HepG2 (cell line): ENCODE measurements around the gene ARHGEF1. TPM values are rescaled to one million over a fixed set of nuclear protein-coding genes. Genes with fewer than 3 reads are reported as not detected.

ENCODE experiments used
- ATAC-seq: fragments of 200-7000 bp; cut with Tn5 transposase; 3 replicates; pipeline ENCODE4 v1.9.1; 2020; ENCODE audit warnings: mild to moderate bottlenecking, moderate library complexity
- BruUV-seq: library from RNA; stranded (reverse); fragments of 400-500 nt; replicated peaks from 2 replicates; lab custom pipeline; 2021; lab: Mats Ljungman, UMichigan
- CTCF ChIA-PET: fragments of 300-600 bp; formaldehyde crosslinking; extraction: SDS; loops from one replicate; lab custom pipeline; 2021; ENCODE audit warnings: low total read pairs, inconsistent platforms, low intra/inter-chr PET ratio; lab: Yijun Ruan, JAX
- POLR2A ChIA-PET: fragments of 350-600 bp; sonication (Branson Sonifier 250); formaldehyde crosslinking; loops from one replicate; lab custom pipeline; 2020; ENCODE audit warnings: antibody characterized with exemption, inconsistent platforms; lab: Yijun Ruan, JAX
- DNase-seq: peaks from one replicate; pipeline ENCODE4 v3.0.0-alpha.2; 2015; ENCODE audit warnings: low spot score
- FAIRE-seq: peaks from 3 replicates; lab custom pipeline; 2011; peaks lifted over from hg19 to GRCh38; lab: Jason Lieb, UNC
- H2AFZ ChIP-seq: one replicate; pipeline ENCODE4 v1.6.1; 2011; ENCODE audit warnings: low read length, inconsistent platforms
- H3K27ac ChIP-seq: fragments of 300-600 bp; 3 replicates; pipeline ENCODE4 v1.8.0; 2011; ENCODE audit warnings: mixed run types, mild to moderate bottlenecking, mixed read lengths, low read length, inconsistent platforms; ENCODE audit not compliant: insufficient read depth; ENCODE audit errors: extremely low read length
- H3K27me3 ChIP-seq, 2 experiments: fragments of 200-600 bp in 1 of 2; 2 replicates in 1 of 2; 3 replicates in 1 of 2; pipeline versions ENCODE4 v1.6.0 to v1.8.0; 2011; ENCODE audit warnings: low read length in 2 of 2, mild to moderate bottlenecking in 2 of 2, moderate library complexity in 2 of 2, inconsistent platforms in 1 of 2; ENCODE audit not compliant: insufficient read depth in 2 of 2, control insufficient read depth in 1 of 2
- H3K36me3 ChIP-seq, 2 experiments: fragments of 200-600 bp in 1 of 2; replicated peaks in 1 of 2; 2 replicates in 1 of 2; 3 replicates in 1 of 2; pipeline versions ENCODE4 v1.5.1 to v1.8.0; 2011; ENCODE audit warnings: low read length in 2 of 2, inconsistent platforms in 1 of 2; ENCODE audit not compliant: insufficient read depth in 2 of 2, control insufficient read depth in 1 of 2
- H3K4me1 ChIP-seq: 2 replicates; pipeline ENCODE4 v1.5.1; 2012; ENCODE audit warnings: low read length, inconsistent platforms; ENCODE audit not compliant: insufficient read depth
- H3K4me2 ChIP-seq: 2 replicates; pipeline ENCODE4 v1.6.0; 2011; ENCODE audit warnings: low read depth, low read length, inconsistent platforms
- H3K4me3 ChIP-seq, 3 experiments: fragments of 200-600 bp in 1 of 3; sonication (generic), shearing (Covaris generic) in 1 of 3; replicated peaks in 1 of 3; 2 replicates each; pipeline ENCODE4 v1.5.1; 2011 to 2016; ENCODE audit warnings: low read length in 3 of 3, inconsistent platforms in 2 of 3, low read depth in 2 of 3, mild to moderate bottlenecking in 2 of 3, control low read depth in 1 of 3, mixed read lengths in 1 of 3; ENCODE audit not compliant: insufficient read depth in 1 of 3
- H3K79me2 ChIP-seq: one replicate; pipeline ENCODE4 v1.6.1; 2011; ENCODE audit warnings: low read length, inconsistent platforms; ENCODE audit not compliant: insufficient read depth
- H3K9ac ChIP-seq: 2 replicates; pipeline ENCODE4 v1.6.0; 2011; ENCODE audit warnings: mild to moderate bottlenecking, low read depth, low read length, inconsistent platforms; ENCODE audit not compliant: insufficient read depth
- H3K9me3 ChIP-seq: 2 replicates; pipeline ENCODE4 v1.5.1; 2012; ENCODE audit warnings: mild to moderate bottlenecking, low read length
- H4K20me1 ChIP-seq: 2 replicates; pipeline ENCODE4 v1.6.0; 2011; ENCODE audit warnings: inconsistent platforms, mild to moderate bottlenecking, low read length, moderate library complexity; ENCODE audit not compliant: insufficient read depth
- RARA ChIP-seq: IDR thresholded peaks from 2 replicates; pipeline ENCODE4 v1.6.1; 2016; ENCODE audit warnings: missing genetic modification reagents, missing compliant biosample characterization
- RFX5 ChIP-seq: IDR thresholded peaks from 2 replicates; pipeline ENCODE4 v1.6.1; 2011; ENCODE audit warnings: low read depth, low read length, improper control_type of control experiment
- ZBTB42 ChIP-seq: sonication (generic); formaldehyde crosslinking; IDR thresholded peaks from 2 replicates; pipeline ENCODE4 v1.5.0; 2020; ENCODE audit warnings: mild to moderate bottlenecking, missing genetic modification reagents
- ZMYM3 ChIP-seq: sonication (generic); formaldehyde crosslinking; IDR thresholded peaks from 2 replicates; pipeline ENCODE4 v1.5.1; 2020; ENCODE audit warnings: mild to moderate bottlenecking, missing genetic modification reagents
- ZNF629 ChIP-seq: sonication (generic); formaldehyde crosslinking; conservative IDR thresholded peaks from 2 replicates; pipeline ENCODE4 v1.5.0; 2020; ENCODE audit warnings: missing genetic modification reagents
- WGBS: methylation state at CpG from one replicate; pipeline ENCODE4 v1.1.6; 2017; ENCODE audit warnings: low lambda C conversion rate; 5-methylcytosine and 5-hydroxymethylcytosine counted together
- in situ Hi-C: cut with HindIII; loops from 2 replicates; pipeline ENCODE4 v1.10.0; 2017; ENCODE audit warnings: low pct_unique_long_range_greater_than_20kb; ENCODE audit not compliant: extremely low pct_ligation_motif_present
- intact Hi-C: fragments of 100-400 bp; cut with micrococcal nuclease; formaldehyde crosslinking; loops from one replicate; pipeline ENCODE4 v1.10.0; 2022; ENCODE audit not compliant: unreplicated experiment
- polyA plus RNA-seq, 8 experiments: library from polyadenylated mRNA; depleted of rRNA in 3 of 8; stranded (reverse) in 7 of 8; unstranded in 1 of 8; fragments of >200 nt; fragmentation: Illumina TruSeq in 4 of 8; extraction: Trizol in 4 of 8; gene quantifications; 2 replicates each; pipeline versions ENCODE4 v1.2.1 to v1.2.3, GENCODE V29; 2011 to 2016; ENCODE audit warnings: low read depth in 4 of 8, missing spikeins in 1 of 8, mixed read lengths in 1 of 8; ENCODE audit not compliant: insufficient read depth in 1 of 8
- total RNA-seq, 5 experiments: library from RNA; depleted of rRNA; stranded (reverse); fragments of >200 nt; fragmentation: Illumina TruSeq; extraction: Trizol; gene quantifications; 2 replicates each; pipeline ENCODE4 v1.2.3, GENCODE V29; 2016; ENCODE audit warnings: low read depth in 1 of 5

The ARHGEF1 gene
- total and polyA plus RNA-seq, 2 of the 13 experiments (the other 11 are each of a cell fraction or from before 2014, with no cell fraction given) = 33.7 to 34.7 TPM

DNA sequence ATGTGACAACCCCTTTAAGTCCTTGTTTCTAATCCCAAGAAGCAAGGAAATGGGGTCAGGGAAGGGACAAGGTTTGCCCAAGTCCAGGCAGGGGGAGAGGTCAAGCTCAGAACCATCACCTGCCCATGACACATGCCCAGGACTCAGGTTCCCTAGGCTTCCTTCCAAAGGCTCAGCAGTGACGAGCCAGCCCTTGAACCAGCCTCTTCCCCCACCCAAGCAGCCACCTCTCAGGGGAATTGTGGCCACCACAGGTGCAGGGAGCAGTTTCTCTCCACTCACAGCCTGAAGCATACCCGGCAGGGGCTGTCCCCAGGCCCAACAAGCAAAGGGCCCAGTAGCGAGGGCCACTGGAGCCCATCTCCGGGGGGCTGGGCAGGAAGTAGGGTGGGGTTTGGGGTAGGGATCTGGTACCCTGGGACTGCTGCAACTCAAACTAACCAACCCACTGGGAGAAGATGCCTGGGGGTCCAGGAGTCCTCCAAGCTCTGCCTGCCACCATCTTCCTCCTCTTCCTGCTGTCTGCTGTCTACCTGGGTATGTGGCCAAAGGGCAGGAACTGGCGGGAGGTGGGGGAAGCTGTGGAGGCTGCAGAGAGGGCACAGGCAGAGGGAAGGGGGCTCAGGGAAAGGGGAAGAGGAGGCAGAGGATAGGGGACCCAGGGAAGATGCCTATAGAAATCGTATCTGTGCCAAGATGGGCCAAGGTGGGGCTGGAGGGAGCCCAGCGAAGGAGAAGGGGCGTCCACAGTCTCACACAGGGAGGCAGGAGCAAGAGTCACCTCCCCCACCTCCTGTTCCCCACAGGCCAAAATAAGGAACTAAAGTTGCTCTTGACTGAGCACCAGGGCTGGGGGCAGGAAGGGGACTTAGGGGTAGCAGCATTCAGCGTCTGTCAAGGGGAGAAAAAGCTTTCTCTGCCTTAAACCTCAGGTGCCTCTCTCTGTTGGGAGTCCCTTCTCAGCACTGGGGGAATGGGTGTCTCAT is 5.8 kb upstream of the ARHGEF1 start, which contains the start of gene CD79A:
TSS of gene CD79A (plus strand) at position 433 of the 986 bp plus-strand sequence. CDS start at position 459, 26 bp downstream.
- H3K4me3 ChIP-seq = no peak within 1 kb of the TSS
- H4K20me1 ChIP-seq = peaks cover 13% of the 10 kb centered on the region
- intact Hi-C loops = no loop called here
- no peak within 1 kb of the TSS for H3K9ac ChIP-seq
- ATAC-seq (no peak), FAIRE-seq (no peak), DNase-seq (no peak)
- H3K9me3 ChIP-seq = no peaks in the 10 kb centered on the region
- H2AFZ ChIP-seq = no peak within 1 kb of the TSS
- POLR2A ChIA-PET = no interaction called here
- H3K4me1 ChIP-seq = peaks cover 30% of the 10 kb centered on the region
- peak within 1 kb of the TSS; percentile 3; the same call in 1 of the 2 replicates for H3K4me2 ChIP-seq
- H3K27me3 ChIP-seq = peaks cover 1 to 6% of the 10 kb centered on the region in 2 experiments; a peak in 3 of 5 replicates
- in situ Hi-C loops = no loop called here
- BruUV-seq = no TSS peak
- 33% methylated on average over 6 of the region's 9 CpGs for WGBS
- CTCF ChIA-PET = interaction anchor here (0.9 kb wide), 1 partner anchor 58 kb away, joined by 3 read pairs; no protein-coding TSS in a partner anchor
- H3K36me3 ChIP-seq = no peaks in the 10 kb centered on the region
- H3K79me2 ChIP-seq = no peaks in the 10 kb centered on the region
- TF ChIP-seq RARA (CRISPR knock-in tag) (0 out of 2 replicates have a peak, but pooled peaks have one; percentile 28), ZBTB42 (CRISPR knock-in tag) (no peak)
- no peak within 1 kb of the TSS for H3K27ac ChIP-seq

DNA sequence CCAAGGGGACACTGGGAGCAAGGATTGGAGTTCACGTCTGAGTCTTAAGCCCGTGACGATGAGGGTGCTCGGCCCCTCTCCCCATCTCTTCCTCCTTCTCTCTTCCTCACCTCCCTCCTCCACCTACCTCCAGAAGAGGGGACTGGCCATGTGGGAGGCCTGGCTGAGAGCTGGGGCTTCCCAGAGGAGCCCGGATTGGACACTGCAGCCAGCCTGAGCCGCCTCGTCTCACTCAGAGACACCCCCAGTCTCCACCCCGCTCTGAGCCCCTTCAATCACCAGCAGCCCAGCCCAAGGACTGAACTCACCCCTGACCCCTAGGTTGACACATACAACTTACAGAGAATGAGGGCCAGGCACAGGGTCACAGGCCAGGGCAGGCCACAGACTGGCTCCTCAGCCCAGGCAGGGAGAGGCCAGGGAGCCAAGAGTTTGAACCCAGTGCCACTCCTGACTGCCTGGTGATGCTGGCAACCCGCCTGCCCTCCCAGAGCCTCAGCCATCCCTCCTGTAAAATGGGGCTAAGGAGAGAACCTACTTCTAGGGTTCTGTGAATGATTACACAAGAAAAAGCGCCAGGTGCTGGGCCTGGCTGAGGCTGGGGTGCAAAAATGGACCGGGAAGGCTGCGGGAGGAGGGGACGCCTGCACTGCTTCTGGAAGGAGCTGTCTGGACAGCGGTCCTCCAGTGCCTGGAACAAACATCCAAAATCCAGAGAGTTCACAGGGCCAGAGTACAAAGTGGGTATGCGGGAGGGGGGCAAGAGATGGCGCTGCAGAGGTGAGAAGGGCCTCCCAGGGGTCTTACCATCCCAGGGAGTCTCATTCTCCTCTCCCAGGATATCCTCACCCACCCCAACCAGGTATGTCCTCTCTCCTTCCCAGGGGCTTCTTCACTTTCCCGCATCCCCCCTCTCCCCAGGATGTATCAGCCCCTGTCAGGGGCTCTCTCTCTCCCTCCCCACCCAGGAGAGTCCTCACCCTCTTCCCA is 4.8 kb upstream of the ARHGEF1 start:
- POLR2A ChIA-PET = no interaction called here
- ATAC-seq = no peak
- TF ChIP-seq RFX5 (no peak), ZMYM3 (CRISPR knock-in tag) (0 out of 2 replicates have a peak, but pooled peaks have one; percentile 14), ZNF629 (CRISPR knock-in tag) (peak; percentile 80)
- no peak for FAIRE-seq
- BruUV-seq = no TSS peak
- H3K9me3 ChIP-seq = no peaks in the 10 kb centered on the region
- in situ Hi-C loops (no loop called here), intact Hi-C loops (no loop called here)
- no peak for DNase-seq
- H4K20me1 ChIP-seq = peaks cover 2% of the 10 kb centered on the region; the same call in 1 of the 2 replicates
- H3K4me2 ChIP-seq = no peak overlapping the region
- no peaks in the 10 kb centered on the region for H3K36me3 ChIP-seq
- H3K4me1 ChIP-seq = peaks cover 35% of the 10 kb centered on the region
- peaks cover 1 to 6% of the 10 kb centered on the region in 2 experiments; a peak in 3 of 5 replicates for H3K27me3 ChIP-seq
- H3K79me2 ChIP-seq = no peaks in the 10 kb centered on the region
- no peak overlapping the region for H2AFZ ChIP-seq
- CTCF ChIA-PET = no interaction called here
- H3K27ac ChIP-seq = no peak overlapping the region
- no peak overlapping the region for H3K4me3 ChIP-seq
- H3K9ac ChIP-seq = no peak overlapping the region
- WGBS = 27% methylated on average over 14 of the region's 17 CpGs
